Dedifferentiated amniotic fluid mesenchymal stem cell (primary cell): Measurements from ENCODE around the gene SNRPD3.
"Not testable (repeated sequence)": the region's sequence is repeated elsewhere in the genome, so short reads cannot be mapped to it uniquely, and the experiment has no call there.

Experiments
- DNase-seq: peaks from one replicate; pipeline ENCODE4 v3.0.0-alpha.2; 2016; ENCODE audit errors: extremely low spot score

SNRPD3 gene

DNA sequence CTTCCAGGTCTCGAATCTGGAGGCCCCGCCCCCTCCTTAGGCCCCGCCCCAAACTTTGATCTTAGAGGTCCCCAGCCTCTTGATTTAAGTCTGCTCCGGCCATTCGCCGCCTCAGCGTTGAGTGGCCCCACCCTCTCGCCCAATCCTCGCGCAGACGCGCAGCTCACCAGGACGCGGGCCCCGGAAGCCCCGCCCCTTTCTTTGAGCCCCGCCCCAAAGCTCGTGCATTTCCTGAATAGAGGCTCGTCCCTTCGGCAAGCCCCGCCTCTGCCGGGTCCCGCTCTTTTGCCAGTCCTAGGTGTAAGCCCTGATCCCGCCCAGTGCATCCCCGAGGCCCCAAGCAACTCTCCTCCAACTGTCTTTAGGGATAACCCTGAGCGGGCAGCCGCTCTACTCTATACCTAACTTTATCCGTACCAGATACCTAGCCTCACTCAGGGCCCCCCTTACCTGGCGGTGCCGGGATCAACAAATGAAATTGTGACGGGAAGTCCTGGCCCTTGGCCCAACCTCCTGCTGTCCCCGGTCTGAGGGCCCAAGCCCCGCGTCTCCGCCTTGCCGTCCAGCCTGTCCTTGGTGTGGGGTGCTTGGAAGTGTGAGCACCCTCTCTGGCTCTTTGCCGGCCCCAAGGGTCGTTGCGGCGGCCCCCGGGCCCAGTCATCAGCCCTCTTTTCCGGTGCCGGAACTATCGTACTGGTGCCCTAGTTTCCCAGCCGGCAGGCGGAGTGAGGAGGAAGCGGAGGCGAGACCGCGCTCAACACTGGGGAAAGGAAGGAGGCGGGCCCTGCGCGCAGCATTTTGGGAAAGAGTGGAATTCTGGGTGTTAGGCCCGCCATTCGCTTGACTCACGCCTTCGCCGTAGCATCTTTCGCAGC lies at the start of gene SNRPD3:
Gene SNRPD3 (plus strand): TSS at position 835 of the 875 bp plus-strand sequence. CDS start 1,676 bp downstream, outside the sequence.
- DNase-seq: peak; percentile 98

DNA sequence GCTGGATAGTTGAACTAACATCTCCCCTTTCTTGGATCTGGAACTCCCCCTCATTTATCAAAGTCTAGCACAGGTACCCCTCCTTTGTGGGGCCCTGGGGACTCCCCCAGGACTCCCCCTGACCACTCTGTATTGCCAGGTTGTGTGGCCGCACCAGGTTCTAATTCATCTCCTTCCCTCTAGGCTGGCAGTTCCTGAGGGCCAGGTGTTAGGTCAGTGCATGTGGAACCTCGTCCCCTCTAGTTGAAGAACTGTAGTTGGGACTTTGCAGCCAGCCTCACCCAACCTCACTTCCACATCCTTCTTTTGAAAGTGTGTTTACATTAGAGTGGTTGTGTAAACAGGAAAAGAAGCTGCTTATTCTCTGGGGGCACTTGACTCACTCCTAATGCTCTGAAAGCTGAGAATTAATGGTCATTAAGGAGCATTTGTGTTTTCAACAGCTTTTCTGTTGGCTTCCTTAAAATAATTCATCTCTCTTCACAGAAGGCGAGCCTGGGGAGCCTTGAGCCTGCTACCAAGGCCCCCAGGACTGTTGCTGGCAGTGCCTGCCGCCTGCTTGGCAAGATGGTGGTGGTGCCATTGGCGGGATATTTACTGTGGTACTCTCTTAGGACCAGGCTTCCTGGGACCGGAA lies 48.9 kb upstream of the SNRPD3 start:
- DNase-seq: no peak

GRCh38 chr22:24507716-24508115 lies 48.1 kb upstream of the SNRPD3 start:
- DNase-seq: no peak

DNA sequence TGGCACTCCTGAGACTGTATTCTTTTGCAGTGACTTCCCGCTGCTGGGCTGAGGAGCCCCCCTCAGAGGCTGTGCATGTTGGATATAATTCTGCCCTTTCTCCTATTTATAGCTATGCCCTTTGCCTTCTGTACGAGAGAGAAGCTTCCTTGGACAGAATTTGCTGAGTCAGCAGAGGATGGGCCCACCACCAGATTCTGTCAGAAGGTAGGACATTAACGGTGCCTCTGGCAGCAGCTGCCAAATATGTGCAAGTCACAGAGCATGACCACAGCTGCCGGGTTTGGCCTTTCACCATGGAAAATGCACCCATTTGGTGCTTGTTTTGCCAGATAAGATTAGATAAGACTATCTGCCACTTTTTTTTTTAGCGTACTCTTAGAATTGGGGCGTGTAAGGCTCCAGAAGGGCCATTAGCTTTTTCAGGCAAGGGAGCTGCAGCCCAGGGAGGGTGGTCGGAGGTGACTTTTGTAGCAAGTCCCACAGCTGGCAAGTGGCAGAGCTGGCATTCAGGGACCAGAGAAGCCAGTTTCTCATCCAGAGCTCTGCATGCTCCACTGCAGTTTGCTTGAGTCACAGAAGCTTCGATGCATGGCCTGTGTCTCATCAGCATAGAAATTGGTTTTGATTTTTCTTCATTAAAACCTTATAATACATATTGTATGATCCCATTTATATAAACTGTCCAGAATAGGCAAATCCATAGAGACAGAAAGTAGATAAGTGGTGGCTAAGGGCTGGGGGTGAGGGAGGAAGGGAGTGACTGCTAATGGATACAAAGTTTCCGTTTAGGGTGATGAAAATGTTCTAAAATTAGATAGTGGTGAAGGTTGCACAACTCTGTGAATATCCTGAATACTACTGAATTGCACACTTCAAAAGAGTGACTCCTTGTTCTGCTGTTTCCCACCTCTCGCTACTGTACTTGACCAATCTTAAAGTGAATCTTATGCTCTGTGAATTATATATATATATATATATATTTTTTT lies 44.9 kb upstream of the SNRPD3 start:
- no peak for DNase-seq

- no peak for DNase-seq
Measured at GRCh38 chr22:24512043-24512442, 43.8 kb upstream of the SNRPD3 start.

GRCh38 chr22:24513378-24514240 lies 42.2 kb upstream of the SNRPD3 start:
- no peak for DNase-seq

GRCh38 chr22:24514241-24515026 lies 41.4 kb upstream of the SNRPD3 start:
- DNase-seq: no peak

- DNase-seq: no peak
Measured at GRCh38 chr22:24515027-24515338, 40.8 kb upstream of the SNRPD3 start.

DNA sequence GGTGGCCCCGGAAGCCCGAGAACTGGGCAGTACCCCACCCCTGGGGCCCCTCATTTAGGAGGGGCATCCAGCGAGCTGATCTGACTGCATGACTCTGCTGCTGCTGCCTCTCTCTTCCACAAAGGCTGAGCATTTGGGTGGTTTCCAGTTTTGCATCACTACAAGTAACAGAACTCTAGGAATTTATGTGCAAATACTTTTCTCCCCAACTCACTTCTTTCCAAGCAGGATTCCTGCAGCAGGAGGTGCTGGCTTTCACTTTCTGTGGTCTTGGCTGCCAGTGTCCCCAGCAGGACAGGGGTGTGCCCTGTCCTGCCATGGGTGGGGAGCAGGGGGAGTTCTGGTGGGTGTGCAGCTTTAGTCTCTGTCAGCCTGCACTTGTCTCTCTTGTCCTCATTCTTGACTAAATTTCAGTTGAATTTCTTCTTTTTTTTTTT lies 39.5 kb upstream of the SNRPD3 start:
- DNase-seq: peak; percentile 96

DNA sequence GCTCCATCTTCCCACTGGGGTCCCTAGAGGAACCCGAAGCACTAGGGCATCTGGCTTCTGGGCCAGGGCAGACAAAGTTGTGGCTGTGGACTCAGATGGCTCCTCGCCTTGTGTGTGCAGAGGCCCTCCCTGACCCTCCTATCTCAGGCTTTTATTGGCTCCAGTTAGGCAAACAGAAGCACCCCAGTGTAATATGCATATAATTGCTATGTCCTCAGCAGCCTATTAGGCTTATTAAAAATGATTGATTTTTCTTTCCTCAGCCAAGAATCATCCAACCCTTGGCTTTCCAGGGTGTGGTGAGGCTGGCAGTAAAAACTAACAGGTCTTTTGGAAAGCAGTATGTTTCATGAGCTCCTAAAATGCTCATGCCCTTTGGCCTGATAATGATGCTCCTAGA lies 38.4 kb upstream of the SNRPD3 start:
- no peak for DNase-seq

GRCh38 chr22:24518228-24518627 lies 37.6 kb upstream of the SNRPD3 start:
- no peak for DNase-seq

- DNase-seq: no peak
Measured at GRCh38 chr22:24518771-24519485, 36.9 kb upstream of the SNRPD3 start.

DNA sequence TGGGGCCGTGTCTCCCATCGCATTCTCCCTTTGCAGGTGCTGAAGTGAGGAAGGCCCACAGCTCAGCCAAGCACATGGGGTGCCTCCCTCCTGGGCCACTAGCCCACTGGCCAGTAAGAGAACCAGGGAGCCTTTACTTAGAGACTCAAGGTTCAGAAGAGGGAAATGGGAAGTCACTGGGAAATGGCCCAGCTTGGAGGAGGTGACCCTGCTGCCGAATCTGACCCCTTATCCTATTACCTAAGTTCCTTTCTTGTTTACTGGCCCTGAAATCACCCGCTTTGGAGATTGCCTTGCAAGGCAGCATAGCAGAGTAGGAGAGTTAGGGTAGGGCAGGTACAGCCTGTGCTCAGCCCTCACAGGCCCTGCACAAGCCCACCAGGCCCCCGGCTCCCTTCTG lies 36.3 kb upstream of the SNRPD3 start:
- DNase-seq: no peak

GRCh38 chr22:24521791-24522245 lies 34.0 kb upstream of the SNRPD3 start:
- no peak for DNase-seq

DNA sequence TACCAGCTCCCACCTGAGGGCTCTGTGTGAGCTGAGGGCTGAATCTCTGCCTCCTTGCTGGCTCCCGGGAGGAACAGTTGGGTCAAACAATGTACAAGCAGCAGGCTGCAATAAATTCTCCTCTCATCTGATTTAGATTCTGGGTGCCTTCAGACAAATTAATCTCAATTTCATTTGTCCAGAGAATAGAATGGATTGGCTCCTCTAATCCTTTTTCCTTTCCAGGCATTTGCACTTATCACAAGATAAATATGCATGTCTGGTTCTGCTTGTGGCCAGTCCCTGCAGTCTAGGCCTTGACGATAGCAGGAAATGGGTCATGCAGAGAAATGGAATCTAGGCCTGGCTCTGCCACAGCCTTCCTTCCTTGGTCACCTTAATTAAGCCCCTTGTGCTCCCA lies 31.9 kb upstream of the SNRPD3 start:
- DNase-seq: no peak

DNA sequence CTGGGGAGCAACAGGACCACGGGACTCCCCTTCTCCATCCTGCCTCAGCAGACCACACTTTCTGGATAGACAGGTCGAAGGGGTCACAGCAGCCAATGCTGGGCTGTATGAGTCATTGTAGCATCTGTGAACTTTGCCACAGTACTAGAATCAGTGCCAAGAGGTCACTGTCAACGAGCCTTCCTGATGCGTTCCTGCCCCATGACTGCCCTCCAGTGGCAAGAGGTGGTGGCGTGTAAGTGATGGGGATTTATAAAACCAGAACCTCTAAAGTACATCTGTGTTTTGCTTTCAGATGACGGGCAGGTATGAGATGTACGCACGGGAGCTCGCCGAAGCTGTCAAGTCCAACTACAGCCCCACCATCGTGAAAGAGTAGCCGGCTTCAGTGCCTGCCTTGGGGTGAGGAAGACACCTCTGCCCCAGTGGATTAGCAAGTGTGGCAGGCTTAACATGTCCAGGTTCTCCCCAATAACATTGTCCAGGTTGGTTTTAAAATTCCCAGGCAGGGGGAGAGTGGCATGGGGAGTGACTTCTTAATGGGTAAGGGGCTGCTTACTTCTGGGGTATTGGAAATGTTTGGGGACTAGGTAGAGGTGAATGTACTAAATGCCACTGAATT lies 30.3 kb upstream of the SNRPD3 start:
- peak; percentile 29 for DNase-seq

GRCh38 chr22:24526191-24526590 lies 29.6 kb upstream of the SNRPD3 start:
- no peak for DNase-seq

DNA sequence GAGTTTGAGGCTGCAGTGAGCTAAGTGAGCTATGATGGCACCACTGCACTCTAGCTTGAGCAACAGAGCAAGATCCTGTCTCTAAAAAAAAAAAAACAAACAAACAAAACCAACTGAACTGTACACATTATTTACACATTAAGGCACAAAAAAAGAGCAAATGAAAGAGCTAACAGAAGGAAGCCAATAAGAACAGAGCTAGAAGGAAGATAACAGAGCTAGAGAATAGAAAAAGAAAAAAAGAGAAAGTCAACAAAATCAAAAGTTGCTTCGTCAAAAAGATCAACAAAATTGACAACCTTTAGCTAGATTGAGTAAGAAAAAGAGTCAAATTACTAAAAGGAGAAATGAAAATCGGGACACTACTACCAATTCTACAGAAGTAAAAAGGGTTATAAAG lies 25.9 kb upstream of the SNRPD3 start:
- no peak for DNase-seq

GRCh38 chr22:24530968-24531367 lies 24.8 kb upstream of the SNRPD3 start:
- DNase-seq: not testable (repeated sequence)
